DND-41 (cell line): ENCODE results near the gene HOXA2.

Experiments
- CTCF ChIP-seq: IDR thresholded peaks from 2 replicates; pipeline ENCODE4 v1.5.1; 2012; ENCODE audit warnings: borderline replicate concordance, low read length, moderate library complexity, mild to moderate bottlenecking; ENCODE audit not compliant: poor library complexity, severe bottlenecking; ENCODE audit errors: extremely low read depth
- EZH2 ChIP-seq: IDR thresholded peaks from 3 replicates; pipeline ENCODE4 v1.6.1; 2012; ENCODE audit warnings: borderline replicate concordance, low read depth, mild to moderate bottlenecking, moderate library complexity, low read length, inconsistent platforms; ENCODE audit not compliant: severe bottlenecking

- TF ChIP-seq EZH2 (no peak), CTCF (no peak)
These were observed 45.7 kb upstream of the HOXA2 start for GRCh38 chr7:27148031-27148755.
